K562 (cell line): ENCODE results near the gene TBXA2R. TPM values are rescaled to one million over a fixed set of nuclear protein-coding genes. Genes with fewer than 3 reads are reported as not detected.

Experiments used
- AFF4 ChIP-seq: sonication (generic); formaldehyde crosslinking; IDR thresholded peaks from 2 replicates; pipeline ENCODE4 v1.8.0; 2023; ENCODE audit warnings: mild to moderate bottlenecking, missing genetic modification reagents
- ATF2 ChIP-seq: sonication (generic); formaldehyde crosslinking; IDR thresholded peaks from 2 replicates; pipeline ENCODE4 v1.8.1; 2022; ENCODE audit warnings: missing genetic modification reagents
- ETS2 ChIP-seq: IDR thresholded peaks from 2 replicates; pipeline ENCODE4 v1.6.1; 2016; ENCODE audit warnings: borderline replicate concordance, missing genetic modification characterization, mild to moderate bottlenecking, moderate library complexity, missing compliant biosample characterization; ENCODE audit not compliant: poor library complexity, severe bottlenecking
- HDAC1 ChIP-seq, 2 experiments: fragments of 450-650 bp; IDR thresholded peaks; 2 replicates each; pipeline ENCODE4 v1.6.1; 2016 to 2017; ENCODE audit warnings: inconsistent platforms in 1 of 2, mild to moderate bottlenecking in 1 of 2, moderate library complexity in 1 of 2
- HLTF ChIP-seq: fragments of 450-650 bp; IDR thresholded peaks from 2 replicates; pipeline ENCODE4 v1.6.1; 2016
- KDM1A ChIP-seq, 2 experiments: fragments of 450-650 bp; IDR thresholded peaks; 2 replicates each; pipeline ENCODE4 v1.6.1; 2016; ENCODE audit warnings: mild to moderate bottlenecking in 2 of 2
- NKRF ChIP-seq: fragments of 450-650 bp; IDR thresholded peaks from 2 replicates; pipeline ENCODE4 v1.6.1; 2016; ENCODE audit warnings: borderline replicate concordance
- PRDM10 ChIP-seq: fragments of 450-650 bp; IDR thresholded peaks from 2 replicates; pipeline ENCODE4 v1.6.1; 2018; ENCODE audit not compliant: partially characterized antibody
- RBBP5 ChIP-seq: fragments of 200-600 bp; sonication (generic); IDR thresholded peaks from 2 replicates; pipeline ENCODE4 v1.6.1; 2012; ENCODE audit warnings: borderline replicate concordance, mild to moderate bottlenecking, low read length, control low read depth, inconsistent platforms; ENCODE audit not compliant: insufficient read depth, poor library complexity, severe bottlenecking
- SIRT6 ChIP-seq: IDR thresholded peaks from one replicate; pipeline ENCODE4 v1.6.1; 2012; ENCODE audit warnings: low read depth, mild to moderate bottlenecking, control low read depth, inconsistent platforms, low read length, moderate library complexity
- ZEB2 ChIP-seq: fragments of 450-650 bp; IDR thresholded peaks from 2 replicates; pipeline ENCODE4 v1.6.1; 2016
- ZNF311 ChIP-seq: fragments of 250-450 bp; sonication (Bioruptor Pico); IDR thresholded peaks from 2 replicates; pipeline ENCODE4 v1.4.0; 2020; ENCODE audit warnings: mild to moderate bottlenecking, moderate library complexity
- ZNF395 ChIP-seq: fragments of 200-800 bp; sonication (Bioruptor generic); IDR thresholded peaks from 2 replicates; pipeline ENCODE4 v1.6.1; 2017; ENCODE audit warnings: missing genetic modification characterization, missing compliant biosample characterization
- polyA plus RNA-seq, 8 experiments: library from polyadenylated mRNA; depleted of rRNA in 4 of 8; stranded (reverse) in 5 of 8; unstranded in 3 of 8; fragments of >200 nt; fragmentation: Nextera tagmentation in 2 of 8; fragmentation: Illumina TruSeq in 1 of 8; extraction: Ambion mirVana in 2 of 8; extraction: Trizol in 1 of 8; gene quantifications; 2 replicates each; pipeline versions ENCODE4 v1.2.1 to v1.2.3, GENCODE V29; 2011 to 2014; ENCODE audit warnings: inconsistent platforms in 1 of 8, missing spikeins in 1 of 8
- total RNA-seq, 7 experiments: library from RNA; depleted of rRNA in 6 of 7; stranded (reverse); fragments of >200 nt in 6 of 7; fragmentation: Illumina TruSeq in 2 of 7; extraction: Trizol in 2 of 7; gene quantifications; 2 replicates each; pipeline versions ENCODE4 v1.2.1 to v1.2.3, GENCODE V29; 2011 to 2021; ENCODE audit warnings: low replicate concordance in 1 of 7

Gene TBXA2R
- total and polyA plus RNA-seq, 9 of the 15 experiments (the other 6 are each of a cell fraction or from before 2014, with no cell fraction given), result 1.5 to 24.0 (median 2.8) TPM

- TF ChIP-seq AFF4, result no peak
- TF ChIP-seq NKRF, result peak; percentile 38; the same call in 1 of the 2 replicates
- no peak for TF ChIP-seq RBBP5
- peak; percentile 50 to 84 for TF ChIP-seq KDM1A (IDR thresholded peaks at IDR 0.05)
- peak in 1 of 2 experiments; percentile 51; a peak in 1 of 4 replicates for TF ChIP-seq HDAC1 (IDR thresholded peaks at IDR 0.05)
- no peak for TF ChIP-seq ZEB2
- no peak for TF ChIP-seq ZNF311 (CRISPR knock-in tag)
- TF ChIP-seq HLTF, result no peak
- peak; percentile 55 for TF ChIP-seq PRDM10
- no peak for TF ChIP-seq ETS2 (tag)
- TF ChIP-seq ZNF395 (CRISPR knock-in tag), result no peak
- TF ChIP-seq SIRT6, result peak; percentile 65
- no peak for TF ChIP-seq ATF2
Measured at GRCh38 chr19:3544742-3545668, 61.7 kb downstream of the TBXA2R start (continued).
